Head of caudate nucleus (tissue), 42 donors: Measurements from ENCODE around the gene OR1K1.

Experiments used
- DNase-seq, 42 donors: peaks; one replicate each; pipeline versions ENCODE4 v3.0.0 to v3.0.0-alpha.2; 2020 to 2021; ENCODE audit warnings: mixed read lengths in 7 of 42
- intact Hi-C: fragments of 100-400 bp; cut with DNase I; formaldehyde crosslinking; loops from one replicate; pipeline ENCODE4 v1.15.0; 2022

OR1K1 gene

DNA sequence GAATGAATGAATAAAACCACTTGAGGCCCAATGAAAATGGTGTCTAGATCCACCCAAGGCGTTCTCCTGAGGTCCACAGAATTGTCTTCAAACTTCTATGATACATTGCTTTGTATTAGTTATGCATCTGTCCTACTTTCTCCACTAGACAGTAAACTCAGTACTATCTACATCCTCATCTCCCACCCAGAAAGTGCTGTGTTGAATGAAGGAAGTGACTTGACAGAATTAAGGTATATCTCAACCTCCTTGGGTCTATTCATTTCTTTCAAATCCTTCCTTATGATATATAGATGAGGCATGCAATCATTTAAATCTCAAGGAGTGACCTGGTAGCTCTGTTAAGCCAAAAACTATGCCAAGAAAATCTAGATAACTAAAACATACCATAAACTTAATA lies 44.2 kb downstream of the OR1K1 start:
- no peak for DNase-seq
- intact Hi-C loops = no loop called here

DNA sequence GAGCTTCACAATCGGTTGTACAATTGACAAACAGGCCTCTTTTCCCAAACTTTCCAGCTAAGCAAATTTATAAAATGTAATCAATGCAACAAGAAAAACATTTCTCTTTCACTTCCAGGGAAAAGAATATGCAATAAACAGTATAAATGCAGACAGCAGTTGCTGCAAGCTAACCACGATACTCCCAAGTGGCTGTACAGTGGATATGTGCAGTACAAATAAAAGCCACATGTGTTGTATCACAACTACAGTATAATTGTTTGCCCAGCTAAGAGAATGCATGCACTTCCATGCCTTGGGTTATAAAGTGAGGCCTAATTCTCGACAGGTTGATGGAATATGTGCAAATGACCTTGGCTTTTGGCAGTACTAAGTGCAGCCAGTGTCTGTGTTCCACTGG lies 45.2 kb downstream of the OR1K1 start:
- intact Hi-C loops = no loop called here
- DNase-seq = no peak

DNA sequence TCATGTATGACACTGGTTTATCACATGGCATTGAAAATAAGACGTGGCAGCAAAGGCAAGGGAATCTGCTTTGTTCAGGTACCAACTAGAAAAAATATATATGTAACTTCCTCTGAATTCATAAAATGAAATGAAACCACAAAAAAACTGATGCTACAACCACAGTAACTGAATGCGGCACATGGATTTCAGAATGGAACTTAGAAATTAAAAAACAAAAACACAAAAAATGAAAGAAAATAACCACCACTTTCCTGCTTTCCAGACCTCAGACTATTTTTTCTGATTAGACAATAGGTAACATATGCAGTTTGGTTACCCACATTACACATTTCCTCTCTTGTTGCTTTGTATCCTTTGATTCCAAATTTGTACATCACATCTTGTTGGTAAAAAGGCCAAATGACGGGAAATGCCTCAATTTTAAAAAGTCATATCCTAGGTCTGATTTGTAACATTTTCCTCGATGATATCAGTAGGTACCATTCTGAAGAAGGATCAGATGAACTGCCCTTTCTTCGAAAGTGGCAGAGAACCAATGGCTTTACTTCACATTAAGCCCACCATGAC lies 46.5 kb downstream of the OR1K1 start:
- intact Hi-C loops = no loop called here
- DNase-seq = no peak

DNA sequence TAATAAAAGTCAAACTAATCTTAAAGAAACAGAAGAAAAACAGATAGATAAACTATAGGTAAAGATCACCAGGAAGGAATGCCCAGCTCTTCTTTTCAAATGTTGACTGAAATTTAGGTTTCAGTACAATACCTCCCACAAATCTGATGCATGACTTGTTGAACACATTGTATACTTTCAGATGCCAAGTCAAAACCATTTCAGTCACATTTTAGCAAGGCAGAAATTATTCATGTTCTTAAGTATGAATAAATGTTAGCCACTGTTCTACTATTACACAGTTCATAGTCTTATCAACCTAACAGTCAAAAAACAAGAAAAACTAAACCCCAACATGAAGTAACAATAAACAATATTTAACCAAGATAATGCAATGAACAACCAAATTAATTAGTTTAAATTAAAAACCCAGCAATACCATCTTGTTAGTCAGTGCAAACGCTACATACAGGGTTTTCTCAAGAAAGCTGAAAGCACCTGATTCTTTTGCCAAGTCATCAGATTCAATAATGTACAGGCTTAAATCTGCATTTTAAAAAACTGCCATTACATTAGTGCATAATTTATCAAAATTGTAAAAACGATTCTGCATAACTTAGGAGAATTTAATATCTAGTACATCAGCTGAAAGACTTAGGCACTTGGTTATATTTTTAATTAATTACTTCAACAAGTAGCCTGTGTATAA lies 48.5 kb downstream of the OR1K1 start:
- intact Hi-C loops = no loop called here
- DNase-seq = no peak
